ENCODE results near the gene HDAC5. TPM values are rescaled to one million over a fixed set of nuclear protein-coding genes. Genes with fewer than 3 reads are reported as not detected.

The HDAC5 gene
- total RNA-seq, 2 experiments from 2014 or later, result 31.4 to 41.5 TPM

DNA sequence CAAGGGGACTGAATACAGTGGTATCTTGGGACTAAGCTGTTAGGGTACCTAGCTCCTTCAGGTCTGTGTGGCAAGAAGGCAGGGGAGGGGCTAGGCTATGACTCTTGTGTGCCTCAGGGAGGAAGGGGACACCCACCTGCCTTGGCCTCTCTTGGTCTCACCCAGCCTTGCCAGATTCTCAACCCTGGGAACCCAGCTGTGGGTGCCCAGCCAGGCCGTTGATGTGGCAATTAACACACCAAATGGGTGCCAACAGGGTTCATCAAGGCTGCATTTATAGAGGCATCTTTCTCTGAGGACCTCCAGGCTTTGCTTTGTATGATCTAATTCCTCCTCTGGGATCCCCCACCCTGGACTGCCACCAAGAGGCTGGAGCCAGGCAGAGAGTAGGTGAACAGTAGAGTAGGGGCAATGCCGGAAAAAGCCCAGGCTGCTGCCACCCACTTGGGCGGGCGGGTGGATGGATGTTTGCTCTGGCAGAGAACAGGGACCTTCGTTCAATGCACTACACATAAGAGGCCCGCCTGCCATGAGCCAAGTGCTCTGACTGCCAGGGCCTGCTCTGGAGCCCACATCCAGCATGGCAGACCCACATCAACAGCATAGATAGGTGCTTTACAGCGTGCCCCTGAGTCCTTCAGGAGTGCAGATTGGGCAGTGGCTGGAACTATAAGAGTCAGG, 43.9 kb upstream of the HDAC5 start:
- intact Hi-C loops (cut with micrococcal nuclease; ENCODE audit: unreplicated experiment), result no loop called here
- no peak overlapping the region for H2AFZ ChIP-seq (ENCODE audit: low read length)
- no peaks in the 10 kb centered on the region for H3K9me3 ChIP-seq (ENCODE audit: low read length)
- CTCF ChIA-PET (ENCODE audit: unreplicated experiment), result no interaction called here
- no TSS peak for BruUV-seq (replicated peaks)
- TF ChIP-seq, protein P1, sequence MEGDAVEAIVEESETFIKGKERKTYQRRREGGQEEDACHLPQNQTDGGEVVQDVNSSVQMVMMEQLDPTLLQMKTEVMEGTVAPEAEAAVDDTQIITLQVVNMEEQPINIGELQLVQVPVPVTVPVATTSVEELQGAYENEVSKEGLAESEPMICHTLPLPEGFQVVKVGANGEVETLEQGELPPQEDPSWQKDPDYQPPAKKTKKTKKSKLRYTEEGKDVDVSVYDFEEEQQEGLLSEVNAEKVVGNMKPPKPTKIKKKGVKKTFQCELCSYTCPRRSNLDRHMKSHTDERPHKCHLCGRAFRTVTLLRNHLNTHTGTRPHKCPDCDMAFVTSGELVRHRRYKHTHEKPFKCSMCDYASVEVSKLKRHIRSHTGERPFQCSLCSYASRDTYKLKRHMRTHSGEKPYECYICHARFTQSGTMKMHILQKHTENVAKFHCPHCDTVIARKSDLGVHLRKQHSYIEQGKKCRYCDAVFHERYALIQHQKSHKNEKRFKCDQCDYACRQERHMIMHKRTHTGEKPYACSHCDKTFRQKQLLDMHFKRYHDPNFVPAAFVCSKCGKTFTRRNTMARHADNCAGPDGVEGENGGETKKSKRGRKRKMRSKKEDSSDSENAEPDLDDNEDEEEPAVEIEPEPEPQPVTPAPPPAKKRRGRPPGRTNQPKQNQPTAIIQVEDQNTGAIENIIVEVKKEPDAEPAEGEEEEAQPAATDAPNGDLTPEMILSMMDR (conservative IDR thresholded peaks at IDR 0.05; ENCODE audit: low read length), result no peak
- no peak for TF ChIP-seq EZH2phosphoT487 (IDR thresholded peaks at IDR 0.05; ENCODE audit: borderline replicate concordance, low read depth, low read length)
- no peaks in the 10 kb centered on the region for H3K9me2 ChIP-seq (ENCODE audit: insufficient read depth, low read length)
- DNase-seq (ENCODE audit: low spot score), result no peak
- peaks cover 26% of the 10 kb centered on the region for H3K4me1 ChIP-seq (ENCODE audit: insufficient read depth, low read length, poor library complexity, severe bottlenecking)
- no peaks in the 10 kb centered on the region for H3K79me2 ChIP-seq (ENCODE audit: insufficient read depth, low read depth, low read length)
- no peak overlapping the region for H3K4me2 ChIP-seq (ENCODE audit: low read length)
- POLR2A ChIA-PET, result interaction anchor here (0.7 kb wide), 1 partner anchor 94 kb away, joined by 3 read pairs; no protein-coding TSS in a partner anchor
- no peak overlapping the region for H3K27ac ChIP-seq (ENCODE audit: low read depth, low read length, poor library complexity, severe bottlenecking)
- H4K20me1 ChIP-seq (ENCODE audit: insufficient read depth, low read length), result no peaks in the 10 kb centered on the region
- no peak overlapping the region for H3K4me3 ChIP-seq (ENCODE audit: low read depth, low read length, poor library complexity, severe bottlenecking)
- peaks cover under 1% of the 10 kb centered on the region; the same call in 1 of the 2 replicates for H3K36me3 ChIP-seq (ENCODE audit: insufficient read depth, low read length)

DNA sequence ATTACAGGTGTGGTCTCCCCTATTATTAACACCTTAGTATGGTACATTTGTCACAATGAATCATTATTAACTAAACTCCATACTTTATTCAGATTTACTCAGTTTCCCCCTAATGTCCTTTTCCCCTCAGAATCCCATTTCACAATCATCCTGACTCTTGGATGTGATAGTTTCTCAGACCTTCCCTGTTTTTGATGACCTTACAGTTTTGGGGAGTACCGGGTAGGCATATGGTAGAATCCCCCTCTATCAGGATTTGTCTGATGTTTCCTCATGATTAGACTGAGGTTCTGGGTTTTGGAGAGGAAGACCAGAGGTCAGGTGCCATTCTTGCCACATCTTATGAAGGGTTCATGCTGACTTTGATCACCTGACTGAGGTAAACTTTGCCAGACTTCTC, 41.0 kb upstream of the HDAC5 start:
- BruUV-seq (replicated peaks), result TSS peak; percentile 55
- intact Hi-C loops (cut with micrococcal nuclease; ENCODE audit: unreplicated experiment), result no loop called here
- POLR2A ChIA-PET, result no interaction called here

More for the DNA sequence above, 41.0 kb upstream of the HDAC5 start:
- no peak overlapping the region for H2AFZ ChIP-seq (ENCODE audit: low read length)
- CTCF ChIA-PET (ENCODE audit: unreplicated experiment), result no interaction called here
- no peak for DNase-seq (ENCODE audit: low spot score)
- peaks cover 20% of the 10 kb centered on the region for H3K36me3 ChIP-seq (ENCODE audit: insufficient read depth, low read length)
- no peaks in the 10 kb centered on the region for H4K20me1 ChIP-seq (ENCODE audit: insufficient read depth, low read length)
- no peaks in the 10 kb centered on the region for H3K9me2 ChIP-seq (ENCODE audit: insufficient read depth, low read length)
- no peaks in the 10 kb centered on the region for H3K79me2 ChIP-seq (ENCODE audit: insufficient read depth, low read depth, low read length)
- H3K27ac ChIP-seq (ENCODE audit: low read depth, low read length, poor library complexity, severe bottlenecking), result no peak overlapping the region
- peaks cover 7% of the 10 kb centered on the region for H3K4me1 ChIP-seq (ENCODE audit: insufficient read depth, low read length, poor library complexity, severe bottlenecking)
- H3K4me2 ChIP-seq (ENCODE audit: low read length), result no peak overlapping the region
- TF ChIP-seq EZH2phosphoT487 (IDR thresholded peaks at IDR 0.05; ENCODE audit: borderline replicate concordance, low read depth, low read length), result no peak
- TF ChIP-seq, protein P1 (conservative IDR thresholded peaks at IDR 0.05; ENCODE audit: low read length), result no peak
- H3K9me3 ChIP-seq (ENCODE audit: low read length), result no peaks in the 10 kb centered on the region
- no peak overlapping the region for H3K4me3 ChIP-seq (ENCODE audit: low read depth, low read length, poor library complexity, severe bottlenecking)

All from OCI-LY7 (cell line).